ENCODE results near the gene PARD3.
"Not testable (repeated sequence)": the region's sequence is repeated elsewhere in the genome, so short reads cannot be mapped to it uniquely, and the experiment has no call there.

The PARD3 gene

GRCh38 chr10:34753014-34753757, 61.9 kb downstream of the PARD3 start:
- Histone ChIP-seq H2AFZ (ENCODE audit: low read length) (no peak overlapping the region), H3K9me2 (replicated peaks; ENCODE audit: low read depth, low read length) (no peaks in the 10 kb centered on the region), H4K20me1 (ENCODE audit: insufficient read depth, low read length, poor library complexity, severe bottlenecking) (peaks cover 5% of the 10 kb centered on the region), H3K4me3 (ENCODE audit: low read length, poor library complexity, severe bottlenecking) (no peak overlapping the region), H3F3A (ENCODE audit: low read depth) (peaks cover 8% of the 10 kb centered on the region; the same call in 1 of the 2 replicates), H3K9me3 (ENCODE audit: insufficient read depth, low read depth, low read length) (no peaks in the 10 kb centered on the region), H3K4me1 (ENCODE audit: insufficient read depth, low read length, poor library complexity, severe bottlenecking) (peaks cover 42% of the 10 kb centered on the region), H3K9ac (ENCODE audit: low read depth, low read length, poor library complexity, severe bottlenecking) (no peak overlapping the region), H3K27me3 (ENCODE audit: insufficient read depth, low read length, poor library complexity, severe bottlenecking) (no peaks in the 10 kb centered on the region), H3K79me2 (ENCODE audit: insufficient read depth, low read length) (peaks cover 80% of the 10 kb centered on the region), H3K4me2 (ENCODE audit: low read depth, low read length, poor library complexity, severe bottlenecking) (no peak overlapping the region), H3K36me3 (ENCODE audit: insufficient read depth, low read length) (no peaks in the 10 kb centered on the region)
- TF ChIP-seq, protein P1, sequence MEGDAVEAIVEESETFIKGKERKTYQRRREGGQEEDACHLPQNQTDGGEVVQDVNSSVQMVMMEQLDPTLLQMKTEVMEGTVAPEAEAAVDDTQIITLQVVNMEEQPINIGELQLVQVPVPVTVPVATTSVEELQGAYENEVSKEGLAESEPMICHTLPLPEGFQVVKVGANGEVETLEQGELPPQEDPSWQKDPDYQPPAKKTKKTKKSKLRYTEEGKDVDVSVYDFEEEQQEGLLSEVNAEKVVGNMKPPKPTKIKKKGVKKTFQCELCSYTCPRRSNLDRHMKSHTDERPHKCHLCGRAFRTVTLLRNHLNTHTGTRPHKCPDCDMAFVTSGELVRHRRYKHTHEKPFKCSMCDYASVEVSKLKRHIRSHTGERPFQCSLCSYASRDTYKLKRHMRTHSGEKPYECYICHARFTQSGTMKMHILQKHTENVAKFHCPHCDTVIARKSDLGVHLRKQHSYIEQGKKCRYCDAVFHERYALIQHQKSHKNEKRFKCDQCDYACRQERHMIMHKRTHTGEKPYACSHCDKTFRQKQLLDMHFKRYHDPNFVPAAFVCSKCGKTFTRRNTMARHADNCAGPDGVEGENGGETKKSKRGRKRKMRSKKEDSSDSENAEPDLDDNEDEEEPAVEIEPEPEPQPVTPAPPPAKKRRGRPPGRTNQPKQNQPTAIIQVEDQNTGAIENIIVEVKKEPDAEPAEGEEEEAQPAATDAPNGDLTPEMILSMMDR (conservative IDR thresholded peaks at IDR 0.05; ENCODE audit: low read length), result no peak
- no peak for TF ChIP-seq EZH2phosphoT487 (IDR thresholded peaks at IDR 0.05; ENCODE audit: borderline replicate concordance)

DNA sequence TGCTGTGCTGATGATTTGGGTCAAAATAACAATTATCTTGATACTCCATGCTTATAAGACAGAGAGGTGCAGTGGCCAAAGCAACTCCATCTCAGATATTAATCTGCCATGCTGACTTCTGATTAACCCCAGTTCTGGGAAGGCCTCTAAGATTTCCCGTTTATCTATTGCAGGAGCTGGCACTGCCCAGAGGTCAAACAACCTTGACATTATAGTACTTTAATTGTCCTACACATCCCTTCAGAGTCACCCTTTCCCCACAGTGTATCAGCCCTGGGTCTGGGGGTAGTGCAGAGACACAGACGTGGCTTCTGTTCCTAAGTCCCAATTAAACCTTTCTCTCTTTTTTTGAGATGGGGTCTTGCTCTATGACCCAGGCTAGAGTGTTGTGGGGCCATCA, 63.8 kb downstream of the PARD3 start:
- Histone ChIP-seq H3K36me3 (ENCODE audit: insufficient read depth, low read length) (no peaks in the 10 kb centered on the region), H3K9ac (ENCODE audit: low read depth, low read length, poor library complexity, severe bottlenecking) (no peak overlapping the region)

GRCh38 chr10:34750795-34751194, 64.3 kb downstream of the PARD3 start:
- not testable (repeated sequence) for H4K20me1 ChIP-seq (ENCODE audit: insufficient read depth, low read length, poor library complexity, severe bottlenecking); H3K4me2 ChIP-seq (ENCODE audit: low read depth, low read length, poor library complexity, severe bottlenecking); H3K27me3 ChIP-seq (ENCODE audit: insufficient read depth, low read length, poor library complexity, severe bottlenecking); H2AFZ ChIP-seq (ENCODE audit: low read length); H3F3A ChIP-seq (ENCODE audit: low read depth); H3K36me3 ChIP-seq (ENCODE audit: insufficient read depth, low read length); H3K9me3 ChIP-seq (ENCODE audit: insufficient read depth, low read depth, low read length); H3K9ac ChIP-seq (ENCODE audit: low read depth, low read length, poor library complexity, severe bottlenecking); H3K9me2 ChIP-seq (replicated peaks; ENCODE audit: low read depth, low read length); H3K4me3 ChIP-seq (ENCODE audit: low read length, poor library complexity, severe bottlenecking)
- H3K4me1 ChIP-seq (ENCODE audit: insufficient read depth, low read length, poor library complexity, severe bottlenecking), result peaks cover 46% of the 10 kb centered on the region
- H3K79me2 ChIP-seq (ENCODE audit: insufficient read depth, low read length), result peaks cover 82% of the 10 kb centered on the region

More for the DNA sequence above, 63.8 kb downstream of the PARD3 start:
- Histone ChIP-seq H3K4me3 (ENCODE audit: low read length, poor library complexity, severe bottlenecking) (no peak overlapping the region), H3K27me3 (ENCODE audit: insufficient read depth, low read length, poor library complexity, severe bottlenecking) (no peaks in the 10 kb centered on the region), H3K4me2 (ENCODE audit: low read depth, low read length, poor library complexity, severe bottlenecking) (no peak overlapping the region), H4K20me1 (ENCODE audit: insufficient read depth, low read length, poor library complexity, severe bottlenecking) (no peaks in the 10 kb centered on the region), H3F3A (ENCODE audit: low read depth) (peaks cover 3% of the 10 kb centered on the region; the same call in 1 of the 2 replicates), H2AFZ (ENCODE audit: low read length) (no peak overlapping the region), H3K79me2 (ENCODE audit: insufficient read depth, low read length) (peaks cover 80% of the 10 kb centered on the region), H3K9me3 (ENCODE audit: insufficient read depth, low read depth, low read length) (no peaks in the 10 kb centered on the region), H3K9me2 (replicated peaks; ENCODE audit: low read depth, low read length) (no peaks in the 10 kb centered on the region), H3K4me1 (ENCODE audit: insufficient read depth, low read length, poor library complexity, severe bottlenecking) (peaks cover 46% of the 10 kb centered on the region)
- TF ChIP-seq, protein P1 (conservative IDR thresholded peaks at IDR 0.05; ENCODE audit: low read length), result no peak
- TF ChIP-seq EZH2phosphoT487 (IDR thresholded peaks at IDR 0.05; ENCODE audit: borderline replicate concordance), result no peak

GRCh38 chr10:34748767-34749166, 66.3 kb downstream of the PARD3 start:
- no peak for TF ChIP-seq EZH2phosphoT487 (IDR thresholded peaks at IDR 0.05; ENCODE audit: borderline replicate concordance)
- Histone ChIP-seq H3K27me3 (ENCODE audit: insufficient read depth, low read length, poor library complexity, severe bottlenecking) (no peaks in the 10 kb centered on the region), H3K9me3 (ENCODE audit: insufficient read depth, low read depth, low read length) (no peaks in the 10 kb centered on the region), H3K4me1 (ENCODE audit: insufficient read depth, low read length, poor library complexity, severe bottlenecking) (peaks cover 49% of the 10 kb centered on the region), H4K20me1 (ENCODE audit: insufficient read depth, low read length, poor library complexity, severe bottlenecking) (peaks cover 5% of the 10 kb centered on the region), H2AFZ (ENCODE audit: low read length) (0 out of 2 replicates have a peak overlapping the region, but pooled peaks have one; percentile 1), H3F3A (ENCODE audit: low read depth) (peaks cover 3% of the 10 kb centered on the region; the same call in 1 of the 2 replicates), H3K9ac (ENCODE audit: low read depth, low read length, poor library complexity, severe bottlenecking) (peak overlapping the region; percentile 36), H3K4me3 (ENCODE audit: low read length, poor library complexity, severe bottlenecking) (peak overlapping the region; percentile 64), H3K9me2 (replicated peaks; ENCODE audit: low read depth, low read length) (no peaks in the 10 kb centered on the region), H3K79me2 (ENCODE audit: insufficient read depth, low read length) (peaks cover 83% of the 10 kb centered on the region), H3K4me2 (ENCODE audit: low read depth, low read length, poor library complexity, severe bottlenecking) (peak overlapping the region; percentile 74), H3K36me3 (ENCODE audit: insufficient read depth, low read length) (no peaks in the 10 kb centered on the region)

Measured in Loucy (cell line).